ENCODE results near the gene WDPCP.
"Not testable (repeated sequence)": the region's sequence is repeated elsewhere in the genome, so short reads cannot be mapped to it uniquely, and the experiment has no call there.

The WDPCP gene, protein sequence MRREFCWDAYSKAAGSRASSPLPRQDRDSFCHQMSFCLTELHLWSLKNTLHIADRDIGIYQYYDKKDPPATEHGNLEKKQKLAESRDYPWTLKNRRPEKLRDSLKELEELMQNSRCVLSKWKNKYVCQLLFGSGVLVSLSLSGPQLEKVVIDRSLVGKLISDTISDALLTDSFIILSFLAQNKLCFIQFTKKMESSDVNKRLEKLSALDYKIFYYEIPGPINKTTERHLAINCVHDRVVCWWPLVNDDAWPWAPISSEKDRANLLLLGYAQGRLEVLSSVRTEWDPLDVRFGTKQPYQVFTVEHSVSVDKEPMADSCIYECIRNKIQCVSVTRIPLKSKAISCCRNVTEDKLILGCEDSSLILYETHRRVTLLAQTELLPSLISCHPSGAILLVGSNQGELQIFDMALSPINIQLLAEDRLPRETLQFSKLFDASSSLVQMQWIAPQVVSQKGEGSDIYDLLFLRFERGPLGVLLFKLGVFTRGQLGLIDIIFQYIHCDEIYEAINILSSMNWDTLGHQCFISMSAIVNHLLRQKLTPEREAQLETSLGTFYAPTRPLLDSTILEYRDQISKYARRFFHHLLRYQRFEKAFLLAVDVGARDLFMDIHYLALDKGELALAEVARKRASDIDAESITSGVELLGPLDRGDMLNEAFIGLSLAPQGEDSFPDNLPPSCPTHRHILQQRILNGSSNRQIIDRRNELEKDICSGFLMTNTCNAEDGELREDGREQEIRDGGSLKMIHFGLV

DNA sequence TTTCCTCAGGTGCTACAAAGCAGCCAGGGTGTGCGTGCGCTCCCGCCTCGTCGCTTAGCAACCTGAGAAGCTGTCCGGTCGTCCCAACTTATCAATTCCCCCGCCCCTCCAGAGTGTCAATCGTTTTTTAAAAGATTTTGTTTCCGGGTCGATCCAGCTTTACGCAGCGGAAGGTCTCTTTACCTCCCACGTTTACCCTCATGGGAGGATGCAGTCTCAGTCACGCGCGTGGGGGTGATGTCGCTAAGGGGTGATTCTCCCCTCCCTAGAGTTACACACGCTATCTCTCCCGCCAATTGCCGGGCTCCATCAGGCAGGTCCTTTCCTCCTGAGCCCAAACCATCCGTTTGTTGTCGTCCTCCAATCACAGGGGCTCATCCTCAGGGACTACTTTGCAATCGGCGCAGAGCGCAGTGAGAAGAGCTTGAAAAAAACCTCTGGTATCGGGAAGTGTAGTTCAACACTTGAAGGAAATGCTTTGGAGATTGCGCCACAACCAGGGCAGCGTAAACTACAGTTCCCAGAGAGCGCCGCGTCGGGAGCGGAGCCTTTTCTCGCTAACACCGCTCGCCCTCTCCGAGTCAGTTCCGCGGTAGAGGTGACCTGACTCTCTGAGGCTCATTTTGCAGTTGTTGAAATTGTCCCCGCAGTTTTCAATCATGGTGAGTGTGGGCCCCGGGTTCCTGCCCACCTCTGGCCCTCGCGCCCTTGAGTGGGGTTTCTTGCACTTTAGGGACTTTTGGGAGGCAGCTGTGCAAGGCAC is at the start of gene WDPCP, which contains the start of gene MDH1:
TSS of gene WDPCP (minus strand) at position 93 of the 763 bp plus-strand sequence. CDS start 206 bp downstream, outside the sequence.
TSS of gene MDH1 (plus strand) at position 579 of the 763 bp plus-strand sequence. CDS start at position 660, 81 bp downstream.
- DNase-seq = peak; percentile 93

DNA sequence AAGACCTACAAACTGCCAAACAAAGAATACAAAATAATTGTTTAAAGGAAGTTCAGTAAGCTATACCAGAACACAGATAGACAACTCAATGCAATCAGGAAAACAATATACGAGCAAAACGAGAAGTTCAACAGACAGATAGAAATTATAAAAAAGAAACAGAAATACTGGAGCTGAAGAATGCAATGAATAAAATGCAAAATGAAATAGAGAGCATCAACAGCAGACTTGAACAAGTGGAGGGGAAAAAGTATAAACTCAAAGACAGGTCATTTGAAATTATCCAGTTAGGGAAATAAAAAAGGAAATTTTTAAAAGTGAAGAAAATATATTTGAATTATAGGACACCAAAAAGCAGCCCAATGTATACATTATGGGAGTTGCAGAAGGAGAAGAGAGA is 44.1 kb upstream of the WDPCP start:
- DNase-seq = no peak

DNA sequence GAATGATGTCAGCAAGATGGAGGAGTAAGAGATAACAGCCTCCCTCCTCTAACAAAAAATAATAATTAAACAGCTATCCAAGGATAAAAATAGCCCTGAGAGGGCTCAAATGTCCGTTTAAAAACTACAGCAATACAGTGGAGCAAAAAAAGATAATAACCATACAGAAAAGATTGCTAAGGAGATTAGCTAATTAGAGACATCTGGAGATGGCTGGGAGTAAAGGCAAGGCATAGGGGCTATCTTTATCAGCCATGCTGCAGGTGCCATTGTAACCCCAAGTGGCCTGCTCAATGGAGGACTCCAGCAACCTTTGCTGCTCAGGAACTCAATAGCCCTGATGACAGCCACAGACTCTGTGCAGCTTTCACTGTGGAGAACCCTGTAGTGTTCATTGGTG is 43.2 kb upstream of the WDPCP start:
- DNase-seq = no peak

DNA sequence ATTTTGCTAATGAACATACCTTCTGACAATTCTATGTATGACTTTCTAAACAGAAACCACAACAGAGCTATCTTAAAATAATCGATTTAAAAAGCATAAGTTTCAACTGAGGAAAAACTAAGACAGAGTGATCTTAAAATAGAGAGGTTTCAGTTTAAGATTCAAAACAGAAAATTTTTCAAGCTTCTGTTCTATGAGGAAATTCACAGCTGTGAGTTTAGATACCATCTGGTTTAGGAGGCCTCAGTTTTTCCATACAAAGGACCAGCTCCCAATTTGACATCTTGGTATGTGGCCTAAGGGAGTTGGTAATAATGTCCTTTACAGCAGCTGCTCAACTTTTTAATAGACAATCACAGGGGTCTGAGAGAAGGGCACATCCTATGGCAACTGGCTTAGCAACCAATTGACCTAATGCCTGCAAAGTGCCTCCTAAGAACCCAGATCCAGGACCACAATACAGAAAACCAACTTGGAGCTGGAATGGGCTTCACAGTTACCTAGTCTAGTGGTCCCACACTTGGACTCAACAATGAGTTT is 40.2 kb upstream of the WDPCP start:
- DNase-seq = no peak

DNA sequence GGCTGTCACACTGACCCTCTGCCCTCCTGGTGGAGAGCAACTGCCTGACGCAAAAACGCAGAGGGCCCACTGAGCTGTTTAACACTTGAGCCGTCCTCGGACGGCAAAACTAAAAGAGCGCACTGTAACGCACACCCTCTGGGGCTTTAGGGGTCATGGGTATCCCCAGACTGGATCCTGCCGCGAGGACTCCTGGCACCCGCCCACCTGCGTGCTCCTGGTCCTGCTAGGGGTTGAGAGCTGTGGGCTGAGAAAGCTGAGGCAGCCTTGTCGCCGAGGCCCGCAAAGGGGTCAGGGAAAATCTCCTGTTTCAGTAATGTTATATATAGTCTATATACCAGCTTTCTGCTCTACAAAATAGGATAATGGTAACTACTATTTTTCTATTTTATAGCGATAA is 39.6 kb upstream of the WDPCP start:
- DNase-seq = no peak

DNA sequence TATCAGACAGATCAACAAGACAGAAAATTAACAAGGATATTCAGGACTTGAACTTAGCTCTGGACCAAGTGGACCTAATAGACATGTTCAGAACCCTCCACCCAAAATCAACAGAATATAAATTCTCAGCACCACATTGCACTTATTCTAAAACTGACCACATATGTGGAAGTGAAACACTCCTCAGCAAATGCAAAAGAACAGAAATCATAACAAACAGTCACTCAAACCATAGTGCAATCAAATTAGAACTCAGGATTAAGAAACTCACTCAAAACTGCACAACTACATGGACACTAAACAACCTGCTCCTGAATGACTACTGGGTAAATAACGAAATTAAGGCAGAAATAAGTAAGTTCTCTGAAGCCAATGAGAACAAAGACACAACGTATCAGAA is 35.5 kb upstream of the WDPCP start:
- DNase-seq = not testable (repeated sequence)

DNA sequence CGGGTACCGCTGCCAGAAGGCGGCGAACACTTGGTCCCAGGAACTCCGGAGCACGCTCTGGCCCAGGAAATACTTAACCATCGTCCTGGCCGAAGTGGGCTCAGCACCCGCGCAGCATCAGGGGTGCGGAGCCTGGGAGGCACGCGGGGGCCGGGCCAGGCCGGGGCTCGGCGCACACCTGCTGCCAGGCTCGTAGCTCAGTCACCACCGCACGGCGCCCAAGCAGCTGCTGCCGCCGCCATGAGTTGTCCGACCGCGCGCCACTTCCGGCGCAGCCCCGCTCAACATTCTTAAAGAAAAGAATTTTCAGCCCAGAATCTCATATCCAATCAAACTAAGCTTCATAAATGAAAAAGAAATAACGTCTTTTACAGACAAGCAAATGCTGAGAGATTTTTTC is 34.5 kb upstream of the WDPCP start:
- DNase-seq = no peak

DNA sequence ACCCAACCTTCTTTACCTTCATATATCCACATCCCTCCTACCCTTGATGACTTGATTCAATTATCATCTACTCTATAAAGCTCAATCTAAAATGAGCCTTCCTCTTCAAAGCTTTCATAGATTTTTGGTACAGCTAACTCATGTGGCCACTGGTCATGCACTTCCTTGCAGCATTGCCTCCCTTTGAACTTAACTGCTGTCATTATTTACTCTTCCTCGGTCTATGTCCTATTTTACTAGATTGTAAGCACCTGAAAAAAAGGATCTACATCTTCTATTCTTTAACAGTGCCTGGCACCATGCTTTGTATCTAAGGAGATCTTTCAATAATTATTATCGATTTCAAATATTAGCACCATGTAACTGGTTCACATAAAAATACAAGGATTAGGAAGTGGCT is 31.1 kb upstream of the WDPCP start:
- DNase-seq = no peak

DNA sequence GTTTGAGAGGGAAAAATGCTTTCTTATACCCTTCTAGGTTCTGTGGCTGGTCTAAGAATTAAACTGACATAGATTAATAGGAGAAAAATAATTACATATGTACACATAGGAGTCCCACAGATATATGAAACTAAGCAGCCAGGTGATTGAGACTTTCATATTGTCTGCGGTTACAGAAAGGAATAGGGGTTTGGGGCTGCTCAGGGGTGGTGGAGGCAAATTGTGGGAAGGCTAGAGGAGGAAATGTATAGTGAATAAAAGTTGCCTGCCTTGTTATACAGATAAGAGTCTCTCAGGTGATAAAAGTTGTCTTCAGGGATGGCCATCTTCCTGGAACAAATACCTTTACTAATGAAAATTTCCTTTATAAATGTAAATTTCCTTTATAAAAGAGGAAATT is 29.1 kb upstream of the WDPCP start:
- no peak for DNase-seq

DNA sequence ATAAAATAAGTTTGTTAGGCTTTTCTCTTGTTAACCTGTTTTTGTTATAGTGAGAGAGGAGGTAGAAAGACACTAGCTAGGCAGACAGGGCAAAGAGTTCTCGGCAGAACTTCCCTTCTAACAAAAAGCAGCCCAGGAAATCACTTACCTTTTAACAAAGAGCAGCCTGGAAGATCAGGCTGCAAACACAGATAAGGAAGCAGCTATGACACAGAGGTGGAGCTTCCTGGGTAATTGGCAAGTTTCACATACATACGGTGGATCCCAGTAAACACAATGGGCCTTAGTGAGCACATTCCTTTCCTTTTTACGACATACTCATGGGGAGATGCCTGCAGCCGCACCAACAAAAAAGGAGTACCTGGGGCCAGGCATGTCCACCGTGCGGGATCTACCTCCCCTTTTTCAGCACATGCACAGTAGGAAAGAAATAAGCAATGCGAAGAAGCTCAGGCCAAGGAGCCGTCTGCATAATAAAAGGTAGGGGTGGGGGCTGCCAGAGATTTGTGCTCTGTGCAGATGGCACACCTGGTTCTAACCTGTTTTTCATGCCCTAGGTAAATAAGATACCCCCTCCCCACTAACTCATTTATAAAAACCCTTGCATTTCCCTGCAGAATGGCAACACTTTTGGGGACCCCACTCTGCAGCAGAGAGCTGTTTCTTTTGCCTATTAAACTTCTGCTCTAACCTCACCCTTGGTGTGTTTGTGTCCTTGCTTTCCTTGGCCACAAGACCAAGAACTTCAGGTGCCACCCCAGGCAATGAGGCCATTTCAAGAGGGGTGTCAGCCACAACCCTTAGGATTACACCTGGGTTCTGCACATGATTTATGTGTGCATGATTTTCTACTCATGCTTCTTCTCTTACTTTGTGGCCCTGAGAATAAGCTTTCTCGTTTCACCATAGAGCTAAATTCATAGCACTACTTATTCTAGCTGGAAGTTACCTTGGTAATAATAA is 27.0 kb upstream of the WDPCP start:
- no peak for DNase-seq

DNA sequence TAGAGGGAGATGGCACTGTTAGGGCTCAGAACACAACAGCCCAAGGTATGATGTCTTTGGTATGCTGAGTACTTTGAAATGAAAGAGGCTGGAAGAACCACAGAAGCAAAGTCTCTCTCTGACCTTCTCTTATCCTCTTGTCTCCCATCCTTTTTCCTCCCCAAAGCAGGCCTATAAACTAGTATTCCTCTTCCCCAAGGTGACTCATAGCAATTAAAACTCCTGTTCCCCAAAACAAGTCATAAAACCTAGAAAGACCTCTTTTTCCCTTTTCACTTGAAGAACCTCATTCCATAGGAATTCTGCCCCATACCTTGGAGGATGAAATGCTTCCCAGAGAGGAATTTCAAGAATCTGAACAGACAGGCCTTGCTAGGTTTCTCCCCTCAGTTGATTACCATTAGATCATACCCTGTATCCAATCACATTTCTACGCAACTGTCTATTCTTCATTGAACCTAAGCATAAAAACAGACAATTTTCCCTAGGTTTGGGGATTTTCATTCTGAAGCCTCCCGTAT is 26.2 kb upstream of the WDPCP start:
- no peak for DNase-seq

DNA sequence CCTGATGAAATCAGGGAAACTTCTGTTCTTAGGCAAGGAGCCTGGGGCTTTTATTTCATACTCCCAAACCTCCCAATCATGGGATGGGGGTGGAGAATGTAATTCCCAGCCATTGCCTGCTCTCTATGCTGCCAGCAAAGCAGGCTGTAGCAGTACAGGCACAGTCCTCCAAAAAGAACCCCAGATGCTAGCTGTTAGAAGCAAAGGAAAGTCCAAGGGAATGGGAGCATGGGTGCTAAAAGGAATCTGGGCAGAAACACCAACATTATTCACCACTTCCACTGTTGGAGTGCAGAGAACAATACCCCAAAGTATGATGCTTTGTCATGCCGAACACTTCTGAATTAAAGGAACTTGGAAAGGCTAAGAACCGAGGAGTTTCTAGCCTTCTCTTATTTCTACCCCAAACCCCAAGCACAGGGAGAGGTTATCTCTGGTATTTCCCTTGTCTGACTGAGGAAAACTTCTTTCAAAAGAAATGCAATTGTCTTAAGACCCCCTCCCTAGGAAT is 25.2 kb upstream of the WDPCP start:
- no peak for DNase-seq

DNA sequence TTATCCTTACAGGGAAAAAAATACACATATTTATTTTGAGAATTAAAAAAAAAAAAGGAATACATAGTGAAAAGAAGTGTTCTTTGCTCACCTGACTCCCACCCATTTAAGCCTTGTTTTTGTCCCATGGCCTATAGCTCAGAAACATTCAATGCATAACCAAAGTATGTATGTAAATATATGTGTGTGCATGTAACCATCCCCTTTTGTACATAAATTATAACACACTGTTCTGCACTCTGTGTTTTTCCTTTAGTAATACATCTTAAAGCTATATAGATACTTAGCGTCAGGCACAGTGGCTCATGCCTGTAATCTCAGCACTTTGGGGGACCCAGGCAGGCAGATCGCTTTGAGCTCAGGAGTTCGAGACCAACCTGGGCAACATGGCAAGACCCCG is 22.2 kb upstream of the WDPCP start:
- no peak for DNase-seq

DNA sequence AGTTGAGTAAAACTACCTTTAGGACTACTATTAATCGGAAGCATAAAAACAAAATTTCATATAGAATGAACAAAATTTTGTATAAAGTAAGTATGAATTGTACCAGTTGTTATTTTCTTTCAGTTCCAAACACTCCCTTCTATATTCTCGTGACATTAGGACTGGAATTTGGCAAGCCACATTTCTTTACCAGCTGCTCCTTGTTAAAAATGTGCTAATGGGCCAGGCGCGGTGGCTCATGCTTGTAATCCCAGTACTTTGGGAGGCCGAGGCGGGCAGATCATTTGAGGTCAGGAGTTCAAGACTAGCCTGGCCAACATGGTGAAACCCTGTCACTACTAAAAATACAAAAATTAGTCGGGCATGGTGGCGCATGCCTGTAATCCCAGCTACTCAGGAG is 20.6 kb upstream of the WDPCP start:
- not testable (repeated sequence) for DNase-seq

DNA sequence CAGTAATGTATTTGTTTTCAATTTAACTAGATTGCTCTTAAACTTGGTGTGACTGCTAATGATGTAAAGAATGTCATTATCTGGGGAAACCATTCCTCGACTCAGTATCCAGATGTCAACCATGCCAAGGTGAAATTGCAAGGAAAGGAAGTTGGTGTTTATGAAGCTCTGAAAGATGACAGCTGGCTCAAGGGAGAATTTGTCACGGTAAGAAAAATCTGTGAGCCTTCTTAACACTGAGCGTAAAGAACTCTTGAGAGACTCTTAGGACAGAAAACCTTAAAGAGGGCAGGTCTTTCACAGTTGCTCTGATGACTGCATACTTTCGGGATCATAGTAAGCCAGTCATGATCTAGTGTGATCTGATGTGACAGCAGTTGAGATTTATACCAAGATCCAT is 16.4 kb upstream of the WDPCP start:
- DNase-seq = no peak

DNA sequence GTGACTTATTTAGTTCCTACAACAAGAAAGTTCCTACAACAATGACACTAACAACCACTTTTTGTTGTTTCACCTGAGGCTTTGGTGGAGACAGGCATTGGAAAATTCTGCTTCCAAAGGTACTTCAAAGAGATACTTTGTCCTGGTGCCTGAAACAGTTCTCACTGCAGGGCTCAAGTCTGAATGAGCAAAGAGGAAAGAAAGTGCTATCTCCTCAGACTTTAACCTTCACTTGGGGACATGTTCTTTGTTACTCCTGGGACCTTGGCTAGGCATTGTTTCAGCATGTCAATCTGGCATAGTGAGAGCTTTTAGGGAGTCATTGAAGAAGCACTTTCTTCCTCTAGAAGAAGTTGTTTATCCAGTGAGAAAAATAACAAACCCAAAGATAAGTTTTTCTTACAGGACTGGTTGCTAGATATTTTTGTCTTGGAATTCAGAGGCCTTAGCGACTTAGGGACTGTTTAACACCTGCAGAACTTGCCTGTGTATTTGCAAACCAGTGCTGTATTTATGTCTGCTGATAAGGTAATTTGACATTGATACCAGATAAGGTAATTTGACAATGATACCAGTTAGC is 12.7 kb upstream of the WDPCP start:
- DNase-seq = no peak

DNA sequence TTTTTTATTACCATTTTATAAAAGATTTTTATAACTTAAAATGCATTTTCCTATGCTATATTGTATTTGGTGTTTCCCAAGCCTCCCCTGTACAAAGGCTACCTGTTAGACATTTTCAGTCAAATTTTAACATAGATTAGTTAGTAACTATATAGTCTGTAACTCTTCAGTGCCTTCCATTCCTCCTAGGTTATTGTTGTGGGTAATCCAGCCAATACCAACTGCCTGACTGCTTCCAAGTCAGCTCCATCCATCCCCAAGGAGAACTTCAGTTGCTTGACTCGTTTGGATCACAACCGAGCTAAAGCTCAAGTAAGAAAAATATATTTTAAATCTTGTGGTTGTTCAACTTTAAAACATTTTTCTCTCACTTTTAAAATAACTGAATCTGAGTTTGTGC is 10.7 kb upstream of the WDPCP start:
- DNase-seq = no peak

DNA sequence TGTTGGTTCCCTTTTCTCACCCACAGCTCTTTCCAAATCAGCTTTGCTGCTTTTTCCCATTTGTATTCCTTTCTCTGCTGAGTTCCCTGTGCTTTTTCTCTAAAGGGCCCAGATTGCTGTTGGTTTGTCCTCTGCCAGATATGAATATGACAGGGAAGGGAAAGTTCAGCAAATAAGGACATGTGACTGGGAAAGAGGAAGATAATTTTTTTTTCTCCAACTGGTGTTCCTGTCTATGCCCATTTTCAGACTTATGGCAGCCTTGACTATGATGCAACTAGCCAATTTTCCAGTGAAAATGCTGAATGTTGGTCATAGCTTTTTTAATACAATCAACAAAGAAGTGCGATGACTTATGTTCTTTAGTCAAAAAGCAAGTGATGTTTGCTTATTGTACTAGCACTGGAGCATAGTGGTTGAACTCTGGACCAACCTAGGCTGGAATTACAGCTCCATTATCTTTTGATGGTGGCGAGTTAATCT is 8.2 kb upstream of the WDPCP start:
- no peak for DNase-seq

DNA sequence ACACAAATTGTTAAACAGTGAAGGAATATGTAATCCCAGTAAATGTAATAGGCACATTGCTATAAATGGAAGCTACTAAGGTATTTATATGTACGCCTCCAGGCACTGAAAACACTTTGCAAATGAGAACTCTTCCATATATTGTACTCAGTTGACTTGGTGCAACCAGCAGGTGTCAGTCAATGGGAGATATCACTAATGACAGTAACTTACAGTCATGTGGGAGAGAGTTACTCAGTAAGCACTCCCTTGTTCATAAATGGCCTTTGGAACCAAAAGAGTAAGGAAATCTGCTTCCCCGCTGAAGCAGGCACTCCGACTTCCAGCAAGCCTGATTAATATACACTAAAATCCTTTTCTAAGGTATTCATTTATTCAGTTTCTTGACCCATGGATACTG is 6.4 kb upstream of the WDPCP start:
- no peak for DNase-seq

DNA sequence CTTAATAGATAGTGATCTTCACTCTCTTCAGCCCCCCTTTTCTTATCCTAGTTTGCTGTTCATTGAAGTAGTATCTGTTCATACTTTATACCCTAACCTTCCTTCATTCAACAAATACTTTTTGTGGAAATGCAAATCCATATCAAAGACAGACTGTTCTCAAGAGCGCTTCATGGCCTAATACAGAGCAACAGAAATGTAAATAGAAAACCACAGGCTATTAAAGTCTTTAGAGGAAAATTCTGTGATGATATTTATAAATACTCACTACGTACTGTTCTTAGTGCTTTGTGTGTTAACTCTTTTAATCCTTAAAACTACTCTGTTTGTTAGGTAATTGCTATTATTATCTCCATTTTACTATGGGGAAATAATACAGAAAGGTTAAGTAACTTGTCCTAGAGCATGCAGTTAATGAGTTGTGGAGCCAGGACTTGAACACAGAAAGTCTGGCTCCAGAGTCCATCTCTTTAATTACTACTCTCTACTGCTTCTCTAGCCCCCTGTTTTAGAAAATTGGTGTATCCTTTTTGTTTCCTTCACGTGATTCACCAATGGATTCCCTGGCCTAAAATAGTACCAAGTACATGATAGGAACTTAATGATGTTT is 3.4 kb upstream of the WDPCP start:
- DNase-seq = no peak
